ENCODE results near the gene HYCC2. TPM values are rescaled to one million over a fixed set of nuclear protein-coding genes. Genes with fewer than 3 reads are reported as not detected.

Gene HYCC2
- total RNA-seq, 1 donor from 2014 or later: 14.7 TPM

GRCh38 chr2:201024518-201024917 is 47.0 kb downstream of the HYCC2 start:
- no peak overlapping the region for H3K27ac ChIP-seq
- H3K4me3 ChIP-seq: no peak overlapping the region
- TF ChIP-seq CTCF (IDR thresholded peaks at IDR 0.05) (no peak), POLR2AphosphoS5 (IDR thresholded peaks at IDR 0.05; ENCODE audit: insufficient read depth in 1 of 2, low read depth in 1 of 2) (no peak), POLR2A (IDR thresholded peaks at IDR 0.05) (no peak)
- peaks cover 0 to 23% of the 10 kb centered on the region in 2 donors for H3K36me3 ChIP-seq
- H3K27me3 ChIP-seq: no peaks in the 10 kb centered on the region
- H3K4me1 ChIP-seq: no peaks in the 10 kb centered on the region
- intact Hi-C loops (cut with DNase I): no loop called here
- H3K9me3 ChIP-seq: no peaks in the 10 kb centered on the region
- DNase-seq (ENCODE audit: extremely low spot score in 2 of 2): no peak

GRCh38 chr2:201021914-201022313 is 49.6 kb downstream of the HYCC2 start:
- no peaks in the 10 kb centered on the region for H3K27me3 ChIP-seq
- no peak overlapping the region for H3K27ac ChIP-seq
- intact Hi-C loops (cut with DNase I): no loop called here
- no peak overlapping the region for H3K4me3 ChIP-seq
- H3K36me3 ChIP-seq: peaks cover 0 to 25% of the 10 kb centered on the region in 2 donors
- no peak for TF ChIP-seq POLR2A (IDR thresholded peaks at IDR 0.05)
- TF ChIP-seq POLR2AphosphoS5 (IDR thresholded peaks at IDR 0.05; ENCODE audit: insufficient read depth in 1 of 2, low read depth in 1 of 2): no peak
- no peak for TF ChIP-seq CTCF (IDR thresholded peaks at IDR 0.05)
- H3K9me3 ChIP-seq: no peaks in the 10 kb centered on the region
- H3K4me1 ChIP-seq: no peaks in the 10 kb centered on the region
- no peak for DNase-seq (ENCODE audit: extremely low spot score in 2 of 2)

Small RNA genes within 50 kb of the gene (small RNA-seq; reads per million reads assigned to genes)
- gene RNU6-1206P: not detected

Other genes with a start within 250 kb of the HYCC2 start
- gene CLK1, start 207.0 kb downstream of the HYCC2 start, total RNA-seq: 184 TPM
- gene PPIL3, start 182.6 kb downstream of the HYCC2 start, total RNA-seq: 16.2 TPM
- 18.7 TPM for gene NIF3L1, start 182.3 kb downstream of the HYCC2 start, total RNA-seq
- 21.6 TPM for gene ORC2, start 108.0 kb downstream of the HYCC2 start, total RNA-seq
- gene NDUFB3, start 330 bp upstream of the HYCC2 start, total RNA-seq: 38.8 TPM
- 144 TPM for gene CFLAR, start 44.5 kb upstream of the HYCC2 start, total RNA-seq
- 8.3 TPM for gene CASP10, start 111.5 kb upstream of the HYCC2 start, total RNA-seq
- gene CASP8, start 188.9 kb upstream of the HYCC2 start, total RNA-seq: 29.2 TPM

Data from vagina (tissue), 2 donors.